H9 (cell line): ENCODE data around the gene CENPP. TPM values are rescaled to one million over a fixed set of nuclear protein-coding genes. Genes with fewer than 3 reads are reported as not detected.

Experiments
- DNase-seq: peaks from one replicate; pipeline ENCODE4 v3.0.0-alpha.2; 2017
- H2AFZ ChIP-seq: one replicate; pipeline ENCODE4 v1.6.1; 2013; ENCODE audit warnings: mild to moderate bottlenecking, low read length, control low read depth, moderate library complexity
- H2AK5ac ChIP-seq: 2 replicates; pipeline ENCODE4 v1.6.1; 2013; ENCODE audit warnings: low read length, control low read depth, mixed read lengths; ENCODE audit not compliant: insufficient read length
- H2BK120ac ChIP-seq: one replicate; pipeline ENCODE4 v1.6.1; 2013; ENCODE audit warnings: low read depth, mild to moderate bottlenecking, low read length, control low read depth, inconsistent platforms; ENCODE audit not compliant: poor library complexity, severe bottlenecking
- H2BK12ac ChIP-seq: 2 replicates; pipeline ENCODE4 v1.6.1; 2013; ENCODE audit warnings: low read length, control low read depth, mixed read lengths, low read depth; ENCODE audit not compliant: insufficient read length
- H2BK15ac ChIP-seq: 2 replicates; pipeline ENCODE4 v1.6.1; 2013; ENCODE audit warnings: low read depth, low read length, control low read depth
- H2BK20ac ChIP-seq: one replicate; pipeline ENCODE4 v1.6.1; 2013; ENCODE audit warnings: low read depth, mild to moderate bottlenecking, low read length, control low read depth, inconsistent platforms; ENCODE audit not compliant: poor library complexity, severe bottlenecking
- H2BK5ac ChIP-seq: 2 replicates; pipeline ENCODE4 v1.6.1; 2013; ENCODE audit warnings: low read length, control low read depth, mixed read lengths; ENCODE audit not compliant: insufficient read length
- H3K14ac ChIP-seq: 2 replicates; pipeline ENCODE4 v1.6.1; 2013; ENCODE audit warnings: low read length, control low read depth; ENCODE audit not compliant: insufficient read depth
- H3K18ac ChIP-seq: 2 replicates; pipeline ENCODE4 v1.6.1; 2013; ENCODE audit warnings: low read depth, mild to moderate bottlenecking, mixed read lengths, low read length, control low read depth; ENCODE audit not compliant: insufficient read length
- H3K23ac ChIP-seq: 2 replicates; pipeline ENCODE4 v1.6.1; 2013; ENCODE audit warnings: low read length, control low read depth, mixed read lengths, low read depth; ENCODE audit not compliant: insufficient read length
- H3K23me2 ChIP-seq: 2 replicates; pipeline ENCODE4 v1.6.1; 2013; ENCODE audit warnings: low read depth, mild to moderate bottlenecking, mixed read lengths, low read length, control low read depth; ENCODE audit not compliant: insufficient read length, poor library complexity, severe bottlenecking
- H3K27ac ChIP-seq: 2 replicates; pipeline ENCODE4 v1.5.1; 2013; ENCODE audit warnings: low read length, control low read depth, mixed read lengths, low read depth; ENCODE audit not compliant: insufficient read length
- H3K27me3 ChIP-seq: 2 replicates; pipeline ENCODE4 v1.6.1; 2013; ENCODE audit warnings: low read length, control low read depth, inconsistent platforms; ENCODE audit not compliant: insufficient read depth
- H3K4ac ChIP-seq: 2 replicates; pipeline ENCODE4 v1.6.1; 2013; ENCODE audit warnings: low read depth, mild to moderate bottlenecking, control low read depth, inconsistent platforms, low read length, moderate library complexity
- H3K4me1 ChIP-seq: 2 replicates; pipeline ENCODE4 v1.6.1; 2013; ENCODE audit warnings: low read length, control low read depth, inconsistent platforms; ENCODE audit not compliant: insufficient read depth
- H3K4me2 ChIP-seq: 2 replicates; pipeline ENCODE4 v1.6.1; 2013; ENCODE audit warnings: low read length, control low read depth, mixed read lengths; ENCODE audit not compliant: insufficient read length, insufficient read depth
- H3K56ac ChIP-seq: 2 replicates; pipeline ENCODE4 v1.6.1; 2013; ENCODE audit warnings: low read depth, mild to moderate bottlenecking, mixed read lengths, low read length, control low read depth; ENCODE audit not compliant: insufficient read length
- H3K79me1 ChIP-seq: 2 replicates; pipeline ENCODE4 v1.6.1; 2013; ENCODE audit warnings: low read depth, mild to moderate bottlenecking, moderate library complexity, low read length, control low read depth, inconsistent platforms; ENCODE audit not compliant: insufficient read depth, poor library complexity, severe bottlenecking
- H3K79me2 ChIP-seq: 2 replicates; pipeline ENCODE4 v1.6.1; 2013; ENCODE audit warnings: low read length, control low read depth, inconsistent platforms; ENCODE audit not compliant: insufficient read depth
- H3K9ac ChIP-seq: 2 replicates; pipeline ENCODE4 v1.6.1; 2013; ENCODE audit warnings: low read length, control low read depth, mixed read lengths; ENCODE audit not compliant: insufficient read length; ENCODE audit errors: extremely low read depth
- H3K9me3 ChIP-seq: one replicate; pipeline ENCODE4 v1.6.1; 2013; ENCODE audit warnings: low read depth, low read length, inconsistent platforms; ENCODE audit not compliant: control insufficient read depth
- H3T11ph ChIP-seq: one replicate; pipeline ENCODE4 v1.6.1; 2013; ENCODE audit warnings: mild to moderate bottlenecking, low read length, control low read depth, inconsistent platforms
- H4K20me1 ChIP-seq: one replicate; pipeline ENCODE4 v1.6.1; 2013; ENCODE audit not compliant: control insufficient read depth, insufficient read length, insufficient read depth
- H4K5ac ChIP-seq: 2 replicates; pipeline ENCODE4 v1.6.1; 2013; ENCODE audit warnings: low read depth, mild to moderate bottlenecking, mixed read lengths, low read length, control low read depth; ENCODE audit not compliant: insufficient read length
- H4K8ac ChIP-seq: replicated peaks from 2 replicates; pipeline ENCODE4 v1.6.1; 2013; ENCODE audit warnings: low read length, control low read depth, mixed read lengths, low read depth; ENCODE audit not compliant: insufficient read length
- H4K91ac ChIP-seq: 2 replicates; pipeline ENCODE4 v1.6.1; 2013; ENCODE audit warnings: low read depth, mild to moderate bottlenecking, moderate library complexity, mixed read lengths, low read length, control low read depth; ENCODE audit not compliant: insufficient read length
- H3K27ac Mint-ChIP-seq, 3 experiments: 2 replicates in 2 of 3; 3 replicates in 1 of 3; pipeline ENCODE4 v1.8.0; 2020 to 2021; ENCODE audit warnings: mixed read lengths in 3 of 3, mild to moderate bottlenecking in 1 of 3, moderate library complexity in 1 of 3
- H3K27me3 Mint-ChIP-seq: 2 replicates; pipeline ENCODE4 v1.8.0; 2021; ENCODE audit warnings: low read depth, mild to moderate bottlenecking, moderate library complexity, mixed read lengths
- H3K36me3 Mint-ChIP-seq, 3 experiments: 2 replicates in 2 of 3; 3 replicates in 1 of 3; pipeline ENCODE4 v1.8.0; 2020 to 2021; ENCODE audit warnings: low read depth in 3 of 3, mixed read lengths in 3 of 3; ENCODE audit not compliant: insufficient read depth in 1 of 3
- H3K4me1 Mint-ChIP-seq, 2 experiments: 2 replicates each; pipeline ENCODE4 v1.8.0; 2020; ENCODE audit warnings: mixed read lengths in 2 of 2
- H3K4me3 Mint-ChIP-seq, 2 experiments: 2 replicates in 1 of 2; 3 replicates in 1 of 2; pipeline ENCODE4 v1.8.0; 2020 to 2021; ENCODE audit warnings: mild to moderate bottlenecking in 2 of 2, mixed read lengths in 2 of 2, moderate library complexity in 1 of 2
- H3K9me3 Mint-ChIP-seq, 2 experiments: 2 replicates in 1 of 2; 3 replicates in 1 of 2; pipeline ENCODE4 v1.8.0; 2020; ENCODE audit warnings: mild to moderate bottlenecking in 2 of 2, mixed read lengths in 2 of 2, moderate library complexity in 1 of 2
- CTCF ChIP-seq: fragments of 200-600 bp; sonication (generic); conservative IDR thresholded peaks from 3 replicates; pipeline ENCODE4 v1.8.0; 2021; ENCODE audit warnings: antibody characterized with exemption, mild to moderate bottlenecking
- WGBS: extraction: QIAGEN DNeasy Blood & Tissue Kit; methylation state at CpG from one replicate; pipeline ENCODE4 v1.1.7; 2013; ENCODE audit warnings: missing lambda C conversion rate, low lambda C conversion rate, mixed read lengths; ENCODE audit not compliant: insufficient read length; ENCODE audit errors: extremely low coverage; 5-methylcytosine and 5-hydroxymethylcytosine counted together
- total RNA-seq: library from RNA; stranded (reverse); gene quantifications from 2 replicates; pipeline ENCODE4 v1.2.1, GENCODE V29; 2021

The CENPP gene
- total RNA-seq, 1 experiment from 2014 or later, result 9.1 TPM

DNA sequence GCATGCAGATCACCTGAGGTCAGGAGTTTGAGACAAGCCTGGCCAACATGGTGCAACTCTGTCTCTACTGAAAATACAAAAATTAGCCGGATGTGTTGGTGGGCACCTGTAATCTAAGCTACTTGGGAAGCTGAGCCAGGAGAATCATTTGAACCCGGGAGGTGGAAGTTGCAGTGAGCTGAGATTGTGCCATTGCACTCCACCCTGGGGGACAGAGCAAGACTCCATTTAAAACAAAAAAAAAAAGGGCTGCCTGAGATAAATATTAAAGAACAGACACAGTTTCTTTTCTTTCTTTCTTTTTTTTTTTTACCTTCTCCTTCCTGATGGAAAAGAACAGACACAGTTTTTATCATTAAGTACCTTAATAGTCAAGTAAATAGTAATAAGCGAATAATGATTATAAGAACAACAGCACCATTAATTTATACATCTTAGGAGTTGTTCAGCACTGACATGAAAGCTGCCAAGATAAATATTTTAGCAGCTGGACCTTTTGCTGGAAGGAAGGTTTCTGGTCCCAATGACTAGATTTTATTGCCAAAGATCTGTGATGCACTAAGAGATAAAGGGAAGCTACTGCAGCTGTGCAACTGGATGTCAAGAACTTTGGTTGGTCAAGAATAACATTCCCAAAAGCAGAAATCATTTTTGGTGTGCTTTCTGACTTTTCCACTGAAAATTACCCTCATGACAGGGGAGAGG, 7.0 kb downstream of the CENPP start:
- Histone ChIP-seq H3K14ac (no peak overlapping the region), H2BK5ac (no peak overlapping the region), H2BK12ac (no peak overlapping the region), H4K91ac (no peak overlapping the region), H2BK15ac (no peak overlapping the region), H2BK20ac (no peak overlapping the region), H3K79me1 (no peaks in the 10 kb centered on the region), H2BK120ac (no peak overlapping the region), H3K23me2 (no peaks in the 10 kb centered on the region), H3K27me3 (no peaks in the 10 kb centered on the region), H3K4ac (no peak overlapping the region), H3K9me3 (no peaks in the 10 kb centered on the region), H2AFZ (no peak overlapping the region), H3K4me1 (no peaks in the 10 kb centered on the region), H3K18ac (no peak overlapping the region), H3K23ac (no peak overlapping the region), H4K8ac (no peak overlapping the region), H3K56ac (no peak overlapping the region), H3K79me2 (no peaks in the 10 kb centered on the region), H4K5ac (no peak overlapping the region), H4K20me1 (no peaks in the 10 kb centered on the region), H3T11ph (no peak overlapping the region), H3K4me2 (no peak overlapping the region), H3K9ac (no peak overlapping the region), H3K27ac (no peak overlapping the region), H2AK5ac (no peak overlapping the region)
- DNase-seq, result no peak
- Mint-ChIP-seq H3K36me3 (peaks cover 0 to 5% (median 0%) of the 10 kb centered on the region in 3 experiments; a peak in 4 of 7 replicates), H3K27me3 (no peaks in the 10 kb centered on the region), H3K27ac (no peak overlapping the region), H3K4me1 (peaks cover 0 to 3% of the 10 kb centered on the region in 2 experiments; a peak in 1 of 4 replicates), H3K9me3 (no peaks in the 10 kb centered on the region), H3K4me3 (no peak overlapping the region)
- WGBS, result no CpG with 5 or more reads among the region's 3 CpGs
- TF ChIP-seq CTCF, result no peak
